B cell (primary cell): ENCODE results near the gene GABRD. TPM values are rescaled to one million over a fixed set of nuclear protein-coding genes. Genes with fewer than 3 reads are reported as not detected.
A peak's percentile ranks its signal among the peaks of the same experiment; 100 is the strongest.

Source experiments
- ATAC-seq: fragments of 200-7000 bp; cut with Tn5 transposase; one replicate; pipeline ENCODE4 v1.10.0; 2021; ENCODE audit warnings: low read depth, mild to moderate bottlenecking, moderate number of reproducible peaks, moderate library complexity
- CTCF ChIA-PET: fragments of 350-600 bp; sonication (Branson Sonifier 250); formaldehyde crosslinking; loops from one replicate; lab custom pipeline; 2021; ENCODE audit warnings: antibody characterized with exemption, inconsistent platforms; lab: Charles Lee
- POLR2A ChIA-PET: fragments of 350-600 bp; sonication (Branson Sonifier 250); formaldehyde crosslinking; loops from one replicate; lab custom pipeline; 2021; ENCODE audit warnings: antibody characterized with exemption; lab: Charles Lee
- DNase-seq: peaks from one replicate; pipeline ENCODE4 v3.0.0; 2013
- H2AFZ ChIP-seq: 2 replicates; pipeline ENCODE4 v1.6.1; 2012; ENCODE audit warnings: mild to moderate bottlenecking, low read depth, low read length; ENCODE audit not compliant: insufficient read depth, poor library complexity, severe bottlenecking
- H3K27ac ChIP-seq, 2 donors: 1 replicate in 1 of 2; 2 replicates in 1 of 2; pipeline ENCODE4 v1.5.1; 2012 to 2013; ENCODE audit warnings: low read length in 2 of 2, mild to moderate bottlenecking in 2 of 2, moderate library complexity in 1 of 2
- H3K27me3 ChIP-seq, 4 experiments: fragments of 200-600 bp in 1 of 4; sonication (generic) in 1 of 4; replicated peaks in 1 of 4; 1 replicate in 2 of 4; 2 replicates in 2 of 4; pipeline versions ENCODE4 v1.6.1 to v1.7.0; 2013 to 2016; ENCODE audit warnings: low read length in 3 of 4, mild to moderate bottlenecking in 2 of 4, mixed read lengths in 1 of 4, moderate library complexity in 1 of 4; ENCODE audit not compliant: insufficient read depth in 4 of 4, control insufficient read depth in 3 of 4; ENCODE audit errors: control extremely low read depth in 1 of 4
- H3K36me3 ChIP-seq, 2 experiments: replicated peaks in 1 of 2; 1 replicate in 1 of 2; 2 replicates in 1 of 2; pipeline versions ENCODE4 v1.6.1 to v1.7.1; 2013; ENCODE audit warnings: low read length in 1 of 2; ENCODE audit not compliant: insufficient read depth in 2 of 2, control insufficient read depth in 1 of 2; ENCODE audit errors: control extremely low read depth in 1 of 2, extremely low read depth in 1 of 2
- H3K4me1 ChIP-seq, 2 donors: fragments of 200-600 bp in 1 of 2; sonication (generic) in 1 of 2; 1 replicate in 1 of 2; 2 replicates in 1 of 2; pipeline versions ENCODE4 v1.5.1 to v1.6.1; 2013 to 2017; ENCODE audit warnings: low read length in 2 of 2; ENCODE audit not compliant: control insufficient read depth in 2 of 2, insufficient read depth in 2 of 2
- H3K4me2 ChIP-seq: replicated peaks from 2 replicates; pipeline ENCODE3; 2012; ENCODE audit warnings: mild to moderate bottlenecking, low read depth, low read length; ENCODE audit not compliant: poor library complexity, severe bottlenecking
- H3K4me3 ChIP-seq, 5 experiments: fragments of 200-600 bp in 1 of 5; sonication (generic) in 1 of 5; 1 replicate in 3 of 5; 2 replicates in 2 of 5; pipeline versions ENCODE4 v1.5.1 to v1.7.0; 2011 to 2016; ENCODE audit warnings: low read length in 4 of 5, mild to moderate bottlenecking in 4 of 5, low read depth in 2 of 5, control low read depth in 1 of 5, moderate library complexity in 1 of 5; ENCODE audit not compliant: insufficient read depth in 1 of 5; ENCODE audit errors: control extremely low read depth in 1 of 5, extremely low read depth in 1 of 5
- H3K79me2 ChIP-seq: fragments of 200-600 bp; sonication (generic); one replicate; pipeline ENCODE4 v1.6.0; 2016; ENCODE audit warnings: low read length; ENCODE audit not compliant: control insufficient read depth, insufficient read depth
- H3K9ac ChIP-seq: fragments of 200-600 bp; sonication (generic); 2 replicates; pipeline ENCODE4 v1.6.1; 2017; ENCODE audit warnings: mild to moderate bottlenecking, low read length, moderate library complexity
- H3K9me3 ChIP-seq, 3 donors: one replicate each; pipeline versions ENCODE4 v1.6.1 to v1.7.1; 2013; ENCODE audit warnings: low read length in 2 of 3; ENCODE audit not compliant: control insufficient read depth in 2 of 3, insufficient read depth in 1 of 3; ENCODE audit errors: control extremely low read depth in 1 of 3
- H4K20me1 ChIP-seq: 2 replicates; pipeline ENCODE4 v1.6.0; 2012; ENCODE audit warnings: mild to moderate bottlenecking, low read length; ENCODE audit not compliant: insufficient read depth, control insufficient read depth, poor library complexity, severe bottlenecking
- H3K27ac Mint-ChIP-seq: one replicate; pipeline ENCODE4 v1.8.0; 2021; ENCODE audit warnings: mixed read lengths
- H3K27me3 Mint-ChIP-seq: one replicate; pipeline ENCODE4 v1.8.0; 2021; ENCODE audit warnings: mixed read lengths
- H3K4me1 Mint-ChIP-seq: one replicate; pipeline ENCODE4 v1.8.0; 2021; ENCODE audit warnings: mixed read lengths
- H3K4me3 Mint-ChIP-seq: one replicate; pipeline ENCODE4 v1.8.0; 2021; ENCODE audit warnings: mixed read lengths
- H3K9me3 Mint-ChIP-seq: one replicate; pipeline ENCODE4 v1.8.0; 2022; ENCODE audit warnings: mixed read lengths; ENCODE audit not compliant: insufficient read depth
- CTCF ChIP-seq: fragments of 200-600 bp; IDR thresholded peaks from one replicate; pipeline ENCODE4 v1.8.0; 2022; ENCODE audit warnings: antibody characterized with exemption, mild to moderate bottlenecking
- EZH2 ChIP-seq: IDR thresholded peaks from 2 replicates; pipeline ENCODE4 v1.6.1; 2012; ENCODE audit warnings: borderline replicate concordance, low read depth, mild to moderate bottlenecking, moderate library complexity, low read length; ENCODE audit not compliant: insufficient read depth, poor library complexity, severe bottlenecking
- WGBS: methylation state at CpG from one replicate; pipeline ENCODE4 v1.1.5; 2013; ENCODE audit warnings: missing lambda C conversion rate; ENCODE audit not compliant: insufficient coverage; 5-methylcytosine and 5-hydroxymethylcytosine counted together
- intact Hi-C: fragments of 100-400 bp; cut with micrococcal nuclease; formaldehyde crosslinking; loops from one replicate; pipeline ENCODE4 v1.10.0; 2022
- polyA plus RNA-seq: library from polyadenylated mRNA; depleted of rRNA; stranded (reverse); fragments of >200 nt; gene quantifications from 2 replicates; pipeline ENCODE4 v1.2.3, GENCODE V29; 2012
- total RNA-seq, 2 donors: library from RNA; stranded (reverse); fragments of 120-200 nt in 1 of 2; gene quantifications; 1 replicate in 1 of 2; 2 replicates in 1 of 2; pipeline versions ENCODE4 v1.2.3 to v1.2.4, GENCODE V29; 2013 to 2022

The GABRD gene
- total and polyA plus RNA-seq, 2 donors (not counting 1 experiment from before 2014, with no cell fraction given) = not detected

- peaks cover 0 to 4% (median 0%) of the 10 kb centered on the region in 3 donors for H3K9me3 ChIP-seq
- H3K27ac ChIP-seq = no peak overlapping the region
- Mint-ChIP-seq H3K27me3 (peaks cover 34% of the 10 kb centered on the region), H3K4me3 (no peak overlapping the region), H3K27ac (no peak overlapping the region), H3K9me3 (no peaks in the 10 kb centered on the region), H3K4me1 (peaks cover 11% of the 10 kb centered on the region)
- DNase-seq (no peak), ATAC-seq (no peak)
- H3K9ac ChIP-seq = no peak overlapping the region
- ChIA-PET POLR2A (no interaction called here), CTCF (no interaction called here)
- no peaks in the 10 kb centered on the region for H4K20me1 ChIP-seq
- peak overlapping the region; percentile 59 for H3K4me2 ChIP-seq
- peaks cover 22 to 29% of the 10 kb centered on the region in 2 donors for H3K4me1 ChIP-seq
- WGBS = 90% methylated on average over 18 of the region's 18 CpGs
- intact Hi-C loops = no loop called here
- H3K36me3 ChIP-seq = no peaks in the 10 kb centered on the region
- no peak for TF ChIP-seq CTCF
- no peak for TF ChIP-seq EZH2
- no peak overlapping the region for H3K4me3 ChIP-seq
- no peaks in the 10 kb centered on the region for H3K79me2 ChIP-seq
- H3K27me3 ChIP-seq = peaks cover 0 to 37% (median 5%) of the 10 kb centered on the region in 4 experiments
- H2AFZ ChIP-seq = no peak overlapping the region
Observed at GRCh38 chr1:2024887-2025286, 5.7 kb downstream of the GABRD start.

- Histone ChIP-seq H3K36me3 (no peaks in the 10 kb centered on the region), H3K27me3 (peaks cover 0 to 31% (median 1%) of the 10 kb centered on the region in 4 experiments), H3K79me2 (no peaks in the 10 kb centered on the region), H3K9ac (no peak overlapping the region), H3K27ac (no peak overlapping the region), H3K4me3 (no peak overlapping the region), H3K4me2 (peak overlapping the region; percentile 59), H4K20me1 (no peaks in the 10 kb centered on the region), H3K9me3 (peaks cover 0 to 1% (median 0%) of the 10 kb centered on the region in 3 donors), H2AFZ (peak overlapping the region; percentile 30), H3K4me1 (peaks cover 17 to 33% of the 10 kb centered on the region in 2 donors)
- H3K27ac Mint-ChIP-seq = no peak overlapping the region
- H3K4me1 Mint-ChIP-seq = peaks cover 8% of the 10 kb centered on the region
- intact Hi-C loops = no loop called here
- no peak for TF ChIP-seq EZH2
- TF ChIP-seq CTCF = no peak
- H3K4me3 Mint-ChIP-seq = no peak overlapping the region
- CTCF ChIA-PET = no interaction called here
- WGBS = 68% methylated on average over 26 of the region's 39 CpGs
- no peaks in the 10 kb centered on the region for H3K9me3 Mint-ChIP-seq
- ATAC-seq (no peak), DNase-seq (no peak)
- peaks cover 29% of the 10 kb centered on the region for H3K27me3 Mint-ChIP-seq
- POLR2A ChIA-PET = no interaction called here
Observed at GRCh38 chr1:2025491-2025981, 6.4 kb downstream of the GABRD start.
